Trophoblast cell (in vitro differentiated cells and primary cell): ENCODE data around the gene NHLRC4.

Source experiments
- DNase-seq, 2 donors: peaks; one replicate each; pipeline ENCODE4 v3.0.0-alpha.2; 2016
- H2AFZ ChIP-seq: 2 replicates; pipeline ENCODE4 v1.6.1; 2013; ENCODE audit warnings: low read length, moderate library complexity, mild to moderate bottlenecking; ENCODE audit not compliant: insufficient read depth, poor library complexity
- H2AK5ac ChIP-seq: 2 replicates; pipeline ENCODE4 v1.6.1; 2013; ENCODE audit warnings: mild to moderate bottlenecking, low read length
- H2BK120ac ChIP-seq: 2 replicates; pipeline ENCODE4 v1.6.1; 2013; ENCODE audit warnings: low read length, mild to moderate bottlenecking, moderate library complexity; ENCODE audit not compliant: insufficient read depth, poor library complexity
- H2BK12ac ChIP-seq: 2 replicates; pipeline ENCODE4 v1.6.1; 2013; ENCODE audit warnings: mild to moderate bottlenecking, low read length, moderate library complexity
- H2BK5ac ChIP-seq: 2 replicates; pipeline ENCODE4 v1.6.1; 2013; ENCODE audit warnings: low read length, low read depth, moderate library complexity, mild to moderate bottlenecking; ENCODE audit not compliant: poor library complexity
- H3K14ac ChIP-seq: 2 replicates; pipeline ENCODE4 v1.6.1; 2013; ENCODE audit warnings: mild to moderate bottlenecking, low read length
- H3K18ac ChIP-seq: 2 replicates; pipeline ENCODE4 v1.6.1; 2013; ENCODE audit warnings: mild to moderate bottlenecking, low read length
- H3K23ac ChIP-seq: 2 replicates; pipeline ENCODE4 v1.6.1; 2013; ENCODE audit warnings: low read length
- H3K27ac ChIP-seq: 2 replicates; pipeline ENCODE4 v1.5.1; 2013; ENCODE audit warnings: low read depth, mild to moderate bottlenecking, inconsistent platforms, low read length, moderate library complexity
- H3K27me3 ChIP-seq: 2 replicates; pipeline ENCODE4 v1.6.1; 2013; ENCODE audit warnings: inconsistent platforms, mild to moderate bottlenecking, low read length, moderate library complexity; ENCODE audit not compliant: insufficient read depth
- H3K36me3 ChIP-seq, 2 experiments: 1 replicate in 1 of 2; 2 replicates in 1 of 2; pipeline ENCODE4 v1.6.1; 2013; ENCODE audit warnings: low read length in 2 of 2, mild to moderate bottlenecking in 2 of 2, moderate library complexity in 1 of 2; ENCODE audit not compliant: insufficient read depth in 2 of 2, control insufficient read depth in 1 of 2
- H3K4ac ChIP-seq: 2 replicates; pipeline ENCODE4 v1.6.1; 2013; ENCODE audit warnings: low read depth, mild to moderate bottlenecking, low read length, moderate library complexity
- H3K4me1 ChIP-seq, 2 experiments: 1 replicate in 1 of 2; 2 replicates in 1 of 2; pipeline ENCODE4 v1.6.1; 2013; ENCODE audit warnings: low read length in 2 of 2, mild to moderate bottlenecking in 2 of 2, moderate library complexity in 1 of 2; ENCODE audit not compliant: insufficient read depth in 2 of 2, control insufficient read depth in 1 of 2
- H3K4me2 ChIP-seq: 2 replicates; pipeline ENCODE4 v1.6.1; 2013; ENCODE audit warnings: inconsistent platforms, mild to moderate bottlenecking, low read length, moderate library complexity
- H3K4me3 ChIP-seq: 2 replicates; pipeline ENCODE4 v1.5.1; 2013; ENCODE audit warnings: mild to moderate bottlenecking, low read depth, low read length, inconsistent platforms
- H3K79me1 ChIP-seq: one replicate; pipeline ENCODE4 v1.6.1; 2013; ENCODE audit warnings: low read length
- H3K79me2 ChIP-seq: 2 replicates; pipeline ENCODE4 v1.6.1; 2013; ENCODE audit warnings: low read length, mild to moderate bottlenecking; ENCODE audit not compliant: control insufficient read depth, insufficient read depth, poor library complexity
- H3K9ac ChIP-seq: 2 replicates; pipeline ENCODE4 v1.6.1; 2013; ENCODE audit warnings: mild to moderate bottlenecking, low read length
- H3K9me3 ChIP-seq: 2 replicates; pipeline ENCODE4 v1.6.1; 2013; ENCODE audit warnings: low read depth, mild to moderate bottlenecking, control low read depth, inconsistent platforms, low read length; ENCODE audit not compliant: insufficient read depth
- H4K12ac ChIP-seq: 2 replicates; pipeline ENCODE4 v1.6.1; 2013; ENCODE audit warnings: low read depth, mild to moderate bottlenecking, low read length, moderate library complexity
- H4K8ac ChIP-seq: 2 replicates; pipeline ENCODE4 v1.6.1; 2013; ENCODE audit warnings: low read depth, mild to moderate bottlenecking, low read length, moderate library complexity
- H4K91ac ChIP-seq: one replicate; pipeline ENCODE4 v1.6.1; 2013; ENCODE audit warnings: low read depth, mild to moderate bottlenecking, low read length, moderate library complexity
- WGBS: extraction: QIAGEN DNeasy Blood & Tissue Kit; methylation state at CpG from one replicate; pipeline ENCODE4 v1.1.7; 2013; ENCODE audit warnings: missing lambda C conversion rate; ENCODE audit not compliant: insufficient read length, insufficient coverage; ENCODE audit errors: extremely low coverage; 5-methylcytosine and 5-hydroxymethylcytosine counted together

NHLRC4 gene

GRCh38 chr16:588639-588888 is 21.8 kb downstream of the NHLRC4 start:
- Histone ChIP-seq H2BK5ac (peak overlapping the region; percentile 99), H3K4ac (peak overlapping the region; percentile 76), H2BK12ac (peak overlapping the region; percentile 26), H3K14ac (peak overlapping the region; percentile 97), H4K8ac (peak overlapping the region; percentile 97), H2AFZ (peak overlapping the region; percentile 99), H3K4me2 (peak overlapping the region; percentile 75), H2BK120ac (peak overlapping the region; percentile 96), H3K4me1 (peaks cover 29 to 34% of the 10 kb centered on the region in 2 experiments), H3K36me3 (peaks cover 1 to 6% of the 10 kb centered on the region in 2 experiments), H3K27ac (peak overlapping the region; percentile 92), H4K12ac (peak overlapping the region; percentile 78), H2AK5ac (peak overlapping the region; percentile 80), H3K4me3 (peak overlapping the region; percentile 94), H3K18ac (peak overlapping the region; percentile 91), H3K79me2 (peaks cover 28% of the 10 kb centered on the region), H3K79me1 (peaks cover 21% of the 10 kb centered on the region), H4K91ac (peak overlapping the region; percentile 99), H3K27me3 (no peaks in the 10 kb centered on the region), H3K9me3 (peaks cover 3% of the 10 kb centered on the region), H3K23ac (no peak overlapping the region), H3K9ac (peak overlapping the region; percentile 86)
- WGBS: no CpG with 5 or more reads among the region's 21 CpGs
- DNase-seq: peak; percentile 42 to 62

- Histone ChIP-seq H3K27me3 (no peaks in the 10 kb centered on the region), H3K14ac (peak overlapping the region; percentile 97), H3K9me3 (peaks cover 3% of the 10 kb centered on the region), H3K4me2 (peak overlapping the region; percentile 75), H3K27ac (peak overlapping the region; percentile 92), H2BK120ac (peak overlapping the region; percentile 96), H3K79me2 (peaks cover 28% of the 10 kb centered on the region), H3K23ac (no peak overlapping the region), H4K91ac (peak overlapping the region; percentile 99), H3K4ac (peak overlapping the region; percentile 77), H3K79me1 (peaks cover 21% of the 10 kb centered on the region), H4K8ac (peak overlapping the region; percentile 97), H4K12ac (peak overlapping the region; percentile 78), H3K4me3 (peak overlapping the region; percentile 94), H3K4me1 (peaks cover 32 to 38% of the 10 kb centered on the region in 2 experiments), H2AK5ac (peak overlapping the region; percentile 80), H2BK12ac (peak overlapping the region; percentile 75), H2BK5ac (peak overlapping the region; percentile 99), H3K36me3 (peaks cover 2 to 6% of the 10 kb centered on the region in 2 experiments), H3K18ac (peak overlapping the region; percentile 94), H3K9ac (peak overlapping the region; percentile 91), H2AFZ (peak overlapping the region; percentile 99)
- DNase-seq: peak; percentile 92 to 97
- no CpG with 5 or more reads among the region's 107 CpGs for WGBS
Observed at GRCh38 chr16:588889-589657, 22.3 kb downstream of the NHLRC4 start.

GRCh38 chr16:589658-590187 is 22.9 kb downstream of the NHLRC4 start, which contains the start of gene RAB40C:
Gene RAB40C, plus strand, starts transcription at chr16:590066. Its CDS starts 226 bp downstream, at chr16:590292.
- WGBS: no CpG with 5 or more reads among the region's 67 CpGs
- Histone ChIP-seq H4K8ac (peak within 1 kb of the TSS; percentile 97), H3K9ac (peak within 1 kb of the TSS; percentile 91), H3K23ac (no peak within 1 kb of the TSS), H2BK120ac (peak within 1 kb of the TSS; percentile 96), H2AFZ (peak within 1 kb of the TSS; percentile 99), H2BK12ac (peak within 1 kb of the TSS; percentile 75), H3K27ac (peak within 1 kb of the TSS; percentile 92), H2AK5ac (peak within 1 kb of the TSS; percentile 80), H4K91ac (peak within 1 kb of the TSS; percentile 99), H3K9me3 (peaks cover 3% of the 10 kb centered on the region), H3K4me3 (peak within 1 kb of the TSS; percentile 94), H3K14ac (peak within 1 kb of the TSS; percentile 97), H3K4me1 (peaks cover 32 to 40% of the 10 kb centered on the region in 2 experiments), H3K79me2 (peaks cover 28% of the 10 kb centered on the region), H3K36me3 (peaks cover 5 to 6% of the 10 kb centered on the region in 2 experiments), H3K4ac (peak within 1 kb of the TSS; percentile 77), H4K12ac (peak within 1 kb of the TSS; percentile 78), H3K27me3 (no peaks in the 10 kb centered on the region), H3K79me1 (peaks cover 22% of the 10 kb centered on the region), H3K18ac (peak within 1 kb of the TSS; percentile 94), H3K4me2 (peak within 1 kb of the TSS; percentile 85), H2BK5ac (peak within 1 kb of the TSS; percentile 99)
- peak; percentile 95 to 97 for DNase-seq

GRCh38 chr16:590188-590814 is 23.5 kb downstream of the NHLRC4 start:
- Histone ChIP-seq H3K27ac (peak overlapping the region; percentile 28), H3K79me1 (peaks cover 22% of the 10 kb centered on the region), H3K4me2 (peak overlapping the region; percentile 85), H2BK120ac (peak overlapping the region; percentile 67), H3K23ac (no peak overlapping the region), H2BK12ac (no peak overlapping the region), H3K4me1 (peaks cover 32 to 40% of the 10 kb centered on the region in 2 experiments), H4K12ac (peak overlapping the region; percentile 45), H3K4me3 (peak overlapping the region; percentile 87), H3K9ac (peak overlapping the region; percentile 71), H2AK5ac (peak overlapping the region; percentile 42), H2BK5ac (peak overlapping the region; percentile 69), H3K36me3 (peaks cover 5 to 6% of the 10 kb centered on the region in 2 experiments), H3K27me3 (no peaks in the 10 kb centered on the region), H3K14ac (peak overlapping the region; percentile 75), H3K79me2 (peaks cover 28% of the 10 kb centered on the region), H4K91ac (peak overlapping the region; percentile 93), H2AFZ (peak overlapping the region; percentile 73), H3K9me3 (peaks cover 3% of the 10 kb centered on the region), H4K8ac (peak overlapping the region; percentile 67), H3K18ac (peak overlapping the region; percentile 35), H3K4ac (peak overlapping the region; percentile 35)
- WGBS: no CpG with 5 or more reads among the region's 71 CpGs
- DNase-seq: peak in 1 of 2 donors; percentile 50
